ENCODE results near the gene ERG.

Gene ERG, protein sequence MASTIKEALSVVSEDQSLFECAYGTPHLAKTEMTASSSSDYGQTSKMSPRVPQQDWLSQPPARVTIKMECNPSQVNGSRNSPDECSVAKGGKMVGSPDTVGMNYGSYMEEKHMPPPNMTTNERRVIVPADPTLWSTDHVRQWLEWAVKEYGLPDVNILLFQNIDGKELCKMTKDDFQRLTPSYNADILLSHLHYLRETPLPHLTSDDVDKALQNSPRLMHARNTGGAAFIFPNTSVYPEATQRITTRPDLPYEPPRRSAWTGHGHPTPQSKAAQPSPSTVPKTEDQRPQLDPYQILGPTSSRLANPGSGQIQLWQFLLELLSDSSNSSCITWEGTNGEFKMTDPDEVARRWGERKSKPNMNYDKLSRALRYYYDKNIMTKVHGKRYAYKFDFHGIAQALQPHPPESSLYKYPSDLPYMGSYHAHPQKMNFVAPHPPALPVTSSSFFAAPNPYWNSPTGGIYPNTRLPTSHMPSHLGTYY

DNA sequence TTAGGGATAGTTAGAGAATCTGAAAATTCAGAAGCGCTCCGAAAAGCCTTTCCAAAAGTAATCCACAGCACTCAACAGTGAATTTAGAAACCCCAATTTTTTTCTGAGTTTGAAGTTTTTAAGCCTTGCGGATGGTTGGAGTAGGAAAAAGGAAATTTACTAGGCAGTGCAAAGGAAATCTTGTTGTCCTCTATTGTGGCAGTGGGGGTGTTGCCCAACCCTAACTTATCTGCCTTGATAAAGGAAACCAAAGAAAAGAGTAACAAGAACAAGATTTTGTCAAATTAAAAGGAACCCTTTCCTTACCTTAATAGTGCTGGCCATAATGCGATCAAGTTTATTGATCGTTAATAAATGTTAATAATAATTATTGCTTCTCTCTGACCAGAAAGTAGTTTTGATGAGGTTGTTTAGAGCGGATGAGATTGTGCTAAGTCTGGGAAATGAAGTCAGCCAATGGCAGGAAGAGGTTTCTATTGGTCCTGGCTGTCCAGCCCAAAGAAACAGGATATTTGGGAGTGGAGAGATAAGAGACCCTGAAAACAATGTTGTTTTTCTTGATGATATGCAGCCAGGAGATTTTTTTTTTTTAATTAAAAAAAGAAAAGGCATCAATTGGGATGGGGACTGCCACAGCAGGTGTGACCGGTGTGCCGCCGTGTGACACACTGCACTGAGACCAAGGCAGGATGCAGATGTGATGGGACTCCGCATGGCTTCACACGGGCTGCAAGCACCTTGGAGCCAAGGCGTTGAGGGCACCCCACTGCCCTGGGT lies at the start of gene ERG:
TSS of gene ERG (minus strand) at position 421 of the 777 bp plus-strand sequence. CDS start at position 324, 97 bp downstream.
- Mint-ChIP-seq H3K27ac (no peak within 1 kb of the TSS), H3K36me3 (ENCODE audit: low read depth) (no peaks in the 10 kb centered on the region), H3K4me1 (peaks cover 3% of the 10 kb centered on the region), H3K4me3 (peak within 1 kb of the TSS; percentile 19), H3K27me3 (peaks cover 62% of the 10 kb centered on the region), H3K9me3 (peaks cover 4% of the 10 kb centered on the region)
- ATAC-seq (no peak), DNase-seq (no peak)

DNA sequence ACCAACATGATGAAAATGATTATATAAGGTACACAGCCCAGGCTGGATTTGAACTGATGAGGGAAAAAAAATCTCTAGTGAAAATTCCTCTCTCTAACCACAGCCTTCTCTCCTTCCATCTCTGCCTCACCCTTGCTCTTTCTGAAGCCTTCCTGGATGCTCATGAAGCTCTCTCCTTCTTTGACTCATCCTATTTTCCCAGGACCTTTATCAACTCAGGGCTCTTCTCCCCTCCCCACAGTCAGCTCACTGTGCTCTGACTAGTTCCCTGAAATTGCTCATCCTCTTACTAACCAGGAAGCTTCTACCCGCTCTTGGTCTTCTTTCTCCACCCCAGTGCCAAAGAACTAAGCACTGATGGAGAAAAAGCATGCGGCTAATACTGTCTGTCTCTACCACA lies 46.4 kb upstream of the ERG start:
- H3K27ac Mint-ChIP-seq = no peak overlapping the region
- no peak for ATAC-seq
- no peaks in the 10 kb centered on the region for H3K36me3 Mint-ChIP-seq (ENCODE audit: low read depth)
- no peaks in the 10 kb centered on the region for H3K4me1 Mint-ChIP-seq
- H3K27me3 Mint-ChIP-seq = no peaks in the 10 kb centered on the region
- H3K4me3 Mint-ChIP-seq = no peak overlapping the region
- H3K9me3 Mint-ChIP-seq = no peaks in the 10 kb centered on the region
- no peak for DNase-seq

DNA sequence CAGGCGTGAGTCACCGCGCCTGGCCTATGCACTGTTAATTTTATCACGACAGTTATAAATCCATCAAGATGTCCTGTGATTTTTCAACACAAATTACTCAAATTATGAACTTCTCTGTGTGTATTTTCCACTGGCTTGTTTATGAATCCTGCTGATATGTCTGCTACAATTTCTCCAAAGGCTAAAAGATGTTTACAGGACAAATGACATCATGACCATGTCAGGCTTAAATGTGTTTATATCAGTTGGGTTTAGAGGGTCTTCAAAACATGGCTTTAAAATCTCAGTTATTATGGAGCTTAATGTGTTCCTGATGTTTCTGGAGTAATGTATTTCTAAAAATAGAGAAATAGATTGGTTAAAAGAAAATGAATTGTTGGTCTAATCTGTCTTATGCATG lies 44.0 kb upstream of the ERG start:
- ATAC-seq (no peak), DNase-seq (no peak)
- H3K27me3 Mint-ChIP-seq = peaks cover 3% of the 10 kb centered on the region
- H3K4me3 Mint-ChIP-seq = no peak overlapping the region
- H3K36me3 Mint-ChIP-seq (ENCODE audit: low read depth) = no peaks in the 10 kb centered on the region
- no peaks in the 10 kb centered on the region for H3K9me3 Mint-ChIP-seq
- H3K4me1 Mint-ChIP-seq = no peaks in the 10 kb centered on the region
- H3K27ac Mint-ChIP-seq = no peak overlapping the region

DNA sequence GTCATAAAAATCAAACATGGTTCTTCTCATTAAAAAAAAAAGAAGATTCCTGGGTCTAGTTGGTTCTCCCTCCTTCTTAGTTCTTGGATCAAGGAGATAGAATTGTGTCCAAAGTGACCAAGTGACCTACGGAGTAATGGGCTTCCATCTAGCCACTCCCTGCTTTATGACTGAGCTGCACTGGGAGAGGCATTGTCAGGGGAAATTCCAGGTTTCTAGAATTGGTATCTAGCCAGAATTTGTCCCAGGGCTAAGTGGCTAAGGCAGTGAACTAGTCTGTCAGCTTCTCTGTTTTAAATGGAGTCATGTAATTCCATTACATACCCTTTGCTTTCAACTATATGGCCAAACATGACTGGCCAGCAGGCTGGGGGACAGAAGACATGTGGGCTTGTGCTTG lies 40.1 kb upstream of the ERG start:
- Mint-ChIP-seq H3K9me3 (no peaks in the 10 kb centered on the region), H3K4me3 (no peak overlapping the region), H3K36me3 (ENCODE audit: low read depth) (no peaks in the 10 kb centered on the region), H3K4me1 (no peaks in the 10 kb centered on the region), H3K27ac (no peak overlapping the region), H3K27me3 (peaks cover 5% of the 10 kb centered on the region)
- no peak for DNase-seq
- no peak for ATAC-seq

DNA sequence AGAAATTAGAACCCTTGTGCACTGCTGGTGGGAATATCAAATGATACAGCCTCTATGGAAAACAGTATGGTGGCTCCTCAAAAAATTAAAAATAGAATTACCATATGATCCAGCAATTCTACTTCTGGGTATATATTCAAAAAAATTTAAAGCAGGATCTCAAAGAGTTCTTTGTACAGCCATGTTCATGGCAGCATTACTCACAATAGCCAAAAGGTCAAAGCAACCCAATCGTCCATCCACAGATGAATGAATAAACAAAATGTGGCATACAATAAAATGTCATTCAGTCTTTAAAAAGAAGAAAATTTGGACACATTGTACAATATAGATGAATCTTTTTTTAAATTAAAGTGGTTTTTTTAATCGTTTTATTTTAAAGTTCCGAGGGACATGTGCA lies 36.3 kb upstream of the ERG start:
- no peaks in the 10 kb centered on the region for H3K36me3 Mint-ChIP-seq (ENCODE audit: low read depth)
- DNase-seq (no peak), ATAC-seq (no peak)
- H3K9me3 Mint-ChIP-seq = no peaks in the 10 kb centered on the region
- no peak overlapping the region for H3K27ac Mint-ChIP-seq
- H3K27me3 Mint-ChIP-seq = peaks cover 5% of the 10 kb centered on the region
- H3K4me1 Mint-ChIP-seq = no peaks in the 10 kb centered on the region
- H3K4me3 Mint-ChIP-seq = no peak overlapping the region

DNA sequence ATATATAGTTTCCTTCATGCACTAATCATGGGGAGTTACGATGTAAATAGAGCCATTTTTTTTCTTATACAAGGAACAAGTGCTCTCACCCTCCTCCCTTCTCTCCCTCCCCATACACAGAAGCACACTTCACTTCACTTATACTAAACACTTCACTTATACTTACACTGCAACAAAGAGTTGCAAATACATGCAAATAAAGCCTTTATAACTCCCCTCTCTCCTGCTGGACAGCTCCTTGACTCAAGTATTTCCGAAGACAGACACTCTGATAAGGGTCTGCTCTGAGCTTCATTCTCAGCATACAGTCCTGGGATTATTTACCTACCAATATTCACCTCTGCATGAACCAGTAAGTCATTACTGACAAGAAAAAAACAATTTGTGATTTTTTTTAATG lies 35.6 kb upstream of the ERG start:
- Mint-ChIP-seq H3K27ac (no peak overlapping the region), H3K4me3 (no peak overlapping the region), H3K9me3 (no peaks in the 10 kb centered on the region), H3K4me1 (no peaks in the 10 kb centered on the region), H3K27me3 (peaks cover 5% of the 10 kb centered on the region), H3K36me3 (ENCODE audit: low read depth) (no peaks in the 10 kb centered on the region)
- DNase-seq (no peak), ATAC-seq (no peak)

DNA sequence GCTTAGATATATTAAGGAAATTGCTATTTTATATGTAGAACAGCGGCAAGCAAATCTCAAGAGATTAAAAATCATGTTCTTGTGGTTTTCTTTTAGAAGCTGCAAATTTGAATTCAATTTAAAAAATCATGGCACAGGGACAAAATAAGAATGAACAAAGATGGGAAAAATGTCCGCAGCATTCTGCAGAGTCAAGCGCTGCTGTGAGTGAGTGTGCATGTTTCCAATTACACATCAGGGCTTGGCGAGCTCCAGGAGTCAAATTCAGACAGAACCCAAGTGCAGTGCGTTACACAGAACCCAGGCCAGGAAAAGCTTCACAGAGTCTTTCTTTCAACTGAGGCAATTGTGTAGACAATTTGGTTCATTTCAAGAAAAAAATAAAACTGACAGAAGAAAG lies 33.3 kb upstream of the ERG start:
- no peak for ATAC-seq

DNA sequence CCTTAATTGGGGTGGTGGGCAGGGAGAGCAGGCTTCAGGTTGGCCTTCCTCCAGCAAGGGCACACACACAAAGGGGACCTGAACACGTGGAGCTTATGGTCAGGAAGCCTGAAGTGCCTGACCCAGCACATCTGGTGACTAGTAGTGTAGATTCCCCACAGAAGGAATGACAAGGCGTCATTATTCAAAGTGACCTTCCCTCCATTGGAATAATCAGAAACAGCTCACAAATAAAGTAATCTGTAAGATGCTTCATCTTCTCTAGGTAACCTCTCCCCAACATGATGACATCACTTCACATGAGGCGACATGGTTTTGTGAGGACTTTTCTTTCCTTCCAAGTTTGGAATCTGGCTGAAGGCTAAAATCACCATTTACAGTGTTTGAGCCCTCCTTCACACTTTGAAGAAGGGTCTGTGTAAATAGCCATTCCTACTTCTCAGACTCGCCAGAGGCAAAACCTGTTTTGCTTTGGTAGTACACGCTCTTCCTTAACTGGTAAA lies 32.8 kb upstream of the ERG start:
- no peak overlapping the region for H3K4me3 Mint-ChIP-seq
- DNase-seq = no peak
- no peaks in the 10 kb centered on the region for H3K9me3 Mint-ChIP-seq
- H3K27ac Mint-ChIP-seq = no peak overlapping the region
- no peak for ATAC-seq
- no peaks in the 10 kb centered on the region for H3K4me1 Mint-ChIP-seq
- no peaks in the 10 kb centered on the region for H3K36me3 Mint-ChIP-seq (ENCODE audit: low read depth)
- peaks cover 2% of the 10 kb centered on the region for H3K27me3 Mint-ChIP-seq

More for the DNA sequence above, 33.3 kb upstream of the ERG start:
- no peak overlapping the region for H3K27ac Mint-ChIP-seq
- H3K9me3 Mint-ChIP-seq = no peaks in the 10 kb centered on the region
- DNase-seq = no peak
- H3K4me1 Mint-ChIP-seq = no peaks in the 10 kb centered on the region
- peaks cover 4% of the 10 kb centered on the region for H3K27me3 Mint-ChIP-seq
- H3K36me3 Mint-ChIP-seq (ENCODE audit: low read depth) = no peaks in the 10 kb centered on the region
- H3K4me3 Mint-ChIP-seq = no peak overlapping the region

DNA sequence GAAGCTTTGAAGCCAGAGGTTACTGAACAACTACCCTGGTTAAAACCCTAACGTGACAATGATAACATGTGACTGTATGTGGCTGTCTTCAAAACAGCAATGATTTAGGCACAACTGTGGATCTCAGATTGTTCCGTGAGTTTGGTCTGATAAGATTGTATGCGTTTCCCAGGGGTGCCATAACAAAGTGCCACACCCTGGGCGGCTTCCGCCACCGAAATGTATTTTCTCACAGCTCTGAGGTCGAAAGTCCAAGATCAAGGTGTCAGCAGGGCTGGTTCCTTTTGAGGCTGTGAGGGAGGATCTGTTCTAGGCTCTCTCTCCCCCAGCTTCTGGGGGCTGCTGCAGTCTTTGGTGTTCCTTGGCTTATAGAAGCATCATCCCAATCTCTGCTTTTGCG lies 29.5 kb upstream of the ERG start:
- Mint-ChIP-seq H3K4me1 (peaks cover 2% of the 10 kb centered on the region), H3K27ac (no peak overlapping the region), H3K36me3 (ENCODE audit: low read depth) (no peaks in the 10 kb centered on the region), H3K9me3 (no peaks in the 10 kb centered on the region), H3K4me3 (no peak overlapping the region), H3K27me3 (peaks cover 2% of the 10 kb centered on the region)
- no peak for DNase-seq
- ATAC-seq = no peak

DNA sequence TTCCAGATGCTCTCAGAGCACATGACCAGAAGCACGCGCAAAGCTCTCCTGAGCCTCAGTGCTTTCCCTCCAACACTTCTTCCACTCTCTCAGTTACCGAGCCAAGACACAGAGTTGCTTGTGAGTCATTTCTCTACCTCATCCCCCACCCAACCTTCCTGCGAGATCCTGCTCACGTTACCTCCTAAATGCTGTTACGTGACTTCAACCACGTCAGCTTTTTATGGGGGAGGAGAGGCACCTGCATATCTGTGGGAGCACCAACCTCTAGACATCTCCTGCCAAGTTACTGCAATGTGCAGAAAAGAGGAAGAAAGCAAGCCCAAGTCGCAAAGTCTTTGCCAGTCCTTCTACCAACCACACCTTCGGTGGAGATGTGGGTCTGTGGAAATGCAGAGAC lies 27.2 kb upstream of the ERG start:
- no peak overlapping the region for H3K27ac Mint-ChIP-seq
- H3K4me3 Mint-ChIP-seq = no peak overlapping the region
- H3K36me3 Mint-ChIP-seq (ENCODE audit: low read depth) = no peaks in the 10 kb centered on the region
- DNase-seq (no peak), ATAC-seq (no peak)
- H3K27me3 Mint-ChIP-seq = peaks cover 4% of the 10 kb centered on the region
- no peaks in the 10 kb centered on the region for H3K9me3 Mint-ChIP-seq
- H3K4me1 Mint-ChIP-seq = peaks cover 2% of the 10 kb centered on the region

DNA sequence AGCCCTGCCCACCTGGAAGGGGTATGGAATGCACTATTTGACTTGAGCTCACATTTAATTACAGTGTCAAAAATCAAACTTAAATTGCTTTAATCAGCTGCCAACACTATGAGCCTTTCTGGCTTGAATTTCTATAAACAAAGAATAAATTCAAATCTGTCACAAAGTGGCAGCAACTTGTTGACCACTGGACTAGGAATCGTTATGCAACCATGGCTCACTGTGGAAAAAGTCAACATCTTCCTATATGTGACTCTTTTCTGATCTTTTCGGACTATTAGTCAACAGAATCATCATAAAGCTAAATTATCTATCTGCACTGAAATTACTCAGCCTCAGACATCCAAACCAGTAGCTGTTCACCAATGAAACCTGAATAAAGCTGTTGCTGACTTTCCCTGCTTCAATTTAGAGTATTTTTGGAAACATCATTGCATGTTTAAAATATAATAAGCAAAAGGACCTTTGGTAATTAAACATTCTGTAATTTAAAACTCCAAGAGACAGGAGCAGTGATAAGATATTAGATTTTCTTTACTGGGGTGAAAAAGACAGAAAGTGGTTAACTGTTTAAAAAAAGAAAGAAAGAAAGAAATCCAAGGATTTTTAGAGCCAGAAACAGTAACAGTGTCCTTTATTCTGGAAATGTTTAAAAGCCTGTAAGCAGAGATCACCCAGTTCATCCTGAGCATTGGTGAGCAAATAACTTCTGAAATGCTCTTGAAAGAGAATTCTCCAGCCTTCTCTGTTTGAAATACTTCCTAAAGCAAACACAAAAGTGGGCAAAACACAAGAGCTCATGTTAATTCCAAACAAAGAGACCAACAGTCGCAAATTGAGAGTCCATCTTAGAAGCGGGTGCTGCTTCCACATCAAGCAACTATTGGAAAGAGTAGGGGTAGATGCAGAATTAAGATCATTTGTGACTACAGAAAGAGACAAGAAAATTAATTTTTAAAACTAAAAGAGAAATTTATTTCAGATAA lies 26.2 kb upstream of the ERG start:
- DNase-seq (no peak), ATAC-seq (no peak)
- Mint-ChIP-seq H3K27me3 (peaks cover 5% of the 10 kb centered on the region), H3K4me1 (peaks cover 2% of the 10 kb centered on the region), H3K9me3 (no peaks in the 10 kb centered on the region), H3K4me3 (no peak overlapping the region), H3K36me3 (ENCODE audit: low read depth) (no peaks in the 10 kb centered on the region), H3K27ac (no peak overlapping the region)

DNA sequence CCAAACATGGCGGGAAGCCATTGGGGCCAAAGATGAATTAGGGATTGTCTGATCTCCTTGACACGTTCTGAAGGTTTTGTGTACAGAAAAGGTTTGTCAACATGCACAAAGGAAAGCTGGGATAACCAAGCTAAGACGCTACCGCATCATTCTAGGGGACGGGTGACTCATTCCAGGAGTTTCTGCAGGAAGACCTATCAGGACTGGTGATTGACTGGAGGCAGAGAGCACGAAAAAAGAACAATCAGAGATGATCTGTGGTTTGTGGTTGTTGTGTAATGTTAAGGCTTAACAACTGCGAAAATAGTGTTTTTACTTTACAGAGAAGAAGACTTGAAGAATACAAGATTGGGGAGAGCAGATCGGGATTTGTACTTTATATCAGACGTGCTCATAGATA lies 22.2 kb upstream of the ERG start:
- Mint-ChIP-seq H3K27me3 (peaks cover 4% of the 10 kb centered on the region), H3K4me1 (peaks cover 2% of the 10 kb centered on the region), H3K36me3 (ENCODE audit: low read depth) (no peaks in the 10 kb centered on the region), H3K4me3 (no peak overlapping the region), H3K27ac (no peak overlapping the region), H3K9me3 (no peaks in the 10 kb centered on the region)
- DNase-seq (no peak), ATAC-seq (no peak)

DNA sequence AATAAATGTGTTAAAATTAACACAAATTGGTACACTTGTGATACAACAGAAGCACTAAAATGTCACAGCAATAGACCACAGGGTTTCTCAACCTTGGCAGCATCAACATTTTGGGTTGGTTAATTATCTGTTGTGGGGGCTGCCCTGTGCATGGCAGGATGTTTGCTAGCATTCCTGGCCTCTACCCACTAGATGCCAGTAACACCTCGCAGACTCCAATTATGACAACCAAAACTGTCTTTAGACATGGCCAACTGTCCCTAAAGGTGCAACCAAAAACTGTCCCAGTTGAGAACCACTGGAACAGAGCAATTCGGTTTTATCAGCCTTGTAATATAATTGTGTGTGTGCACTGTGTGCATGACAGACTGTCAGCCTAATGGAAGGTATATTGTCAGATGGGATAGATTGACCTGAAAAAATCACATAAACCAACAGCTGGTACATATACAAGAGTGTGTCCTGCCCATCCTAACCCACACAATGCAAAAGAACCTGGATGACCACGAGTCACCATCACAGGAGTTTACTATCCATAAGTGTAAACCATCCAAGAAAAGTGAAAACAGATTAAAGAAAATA lies 13.5 kb upstream of the ERG start:
- DNase-seq (no peak), ATAC-seq (no peak)
- peaks cover 7% of the 10 kb centered on the region for H3K27me3 Mint-ChIP-seq
- H3K4me1 Mint-ChIP-seq = peaks cover 3% of the 10 kb centered on the region
- H3K4me3 Mint-ChIP-seq = no peak overlapping the region
- no peaks in the 10 kb centered on the region for H3K36me3 Mint-ChIP-seq (ENCODE audit: low read depth)
- no peaks in the 10 kb centered on the region for H3K9me3 Mint-ChIP-seq
- no peak overlapping the region for H3K27ac Mint-ChIP-seq

DNA sequence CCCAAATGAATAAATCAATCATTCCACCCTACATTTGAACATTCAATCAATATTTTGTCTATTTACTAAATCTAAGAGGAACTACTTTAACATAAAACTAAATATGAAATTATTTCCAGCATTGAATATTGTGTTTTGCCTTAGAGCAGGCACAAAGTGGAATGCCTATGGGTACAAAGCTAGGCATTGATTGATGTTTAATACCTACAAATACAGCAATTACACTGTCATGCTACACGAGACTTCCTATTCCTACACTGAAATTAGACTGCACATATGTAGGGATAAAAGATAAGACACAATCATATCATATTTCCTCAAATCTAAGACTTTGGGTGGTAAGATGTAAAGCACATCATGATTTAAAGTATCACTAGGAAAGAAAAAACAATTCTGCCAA lies 12.9 kb upstream of the ERG start:
- DNase-seq = no peak
- Mint-ChIP-seq H3K4me3 (no peak overlapping the region), H3K4me1 (peaks cover 6% of the 10 kb centered on the region), H3K27ac (no peak overlapping the region), H3K9me3 (no peaks in the 10 kb centered on the region), H3K36me3 (ENCODE audit: low read depth) (no peaks in the 10 kb centered on the region), H3K27me3 (peaks cover 10% of the 10 kb centered on the region)
- no peak for ATAC-seq
